Activated T-helper 1 cell treated with anti-CD3 and anti-CD28 coated beads, Interleukin-12 subunit alpha, Interleukin-12 subunit beta, Interleukin-2, Interleukin-4 antibody, amounts not matched to agents 30 ng/mL and 10 ng/mL and 1 ng/mL, durations not matched to agents 14 hours and 24 hours and 36 hours (primary cell): ENCODE results near the gene PRPF6. TPM values are rescaled to one million over a fixed set of nuclear protein-coding genes. Genes with fewer than 3 reads are reported as not detected.
A peak's percentile ranks its signal among the peaks of the same experiment; 100 is the strongest.
"Not testable (repeated sequence)": the region's sequence is repeated elsewhere in the genome, so short reads cannot be mapped to it uniquely, and the experiment has no call there.

Experiments
- DNase-seq: peaks from one replicate; pipeline ENCODE4 v3.0.0; 2021; ENCODE audit warnings: low spot score
- H3K27ac Mint-ChIP-seq: one replicate; pipeline ENCODE4 v1.8.0; 2021; ENCODE audit warnings: mild to moderate bottlenecking, mixed read lengths
- H3K27me3 Mint-ChIP-seq: one replicate; pipeline ENCODE4 v1.8.0; 2022; ENCODE audit warnings: mild to moderate bottlenecking, moderate library complexity, mixed read lengths; ENCODE audit not compliant: insufficient read depth
- H3K36me3 Mint-ChIP-seq: one replicate; pipeline ENCODE4 v1.8.0; 2021; ENCODE audit warnings: low read depth, mixed read lengths
- H3K4me1 Mint-ChIP-seq: one replicate; pipeline ENCODE4 v1.8.0; 2021; ENCODE audit warnings: low read depth, mixed read lengths
- H3K4me3 Mint-ChIP-seq: one replicate; pipeline ENCODE4 v1.8.0; 2021; ENCODE audit warnings: mild to moderate bottlenecking, moderate library complexity, mixed read lengths
- H3K9me3 Mint-ChIP-seq: one replicate; pipeline ENCODE4 v1.8.0; 2021; ENCODE audit warnings: mixed read lengths
- intact Hi-C: fragments of 100-400 bp; cut with micrococcal nuclease; formaldehyde crosslinking; loops from one replicate; pipeline ENCODE4 v1.15.1; 2024
- total RNA-seq: library from RNA; stranded (reverse); gene quantifications from 2 replicates; pipeline ENCODE4 v1.2.3, GENCODE V29; 2022

PRPF6 gene
- total RNA-seq, 1 donor from 2014 or later = 82.3 TPM

DNA sequence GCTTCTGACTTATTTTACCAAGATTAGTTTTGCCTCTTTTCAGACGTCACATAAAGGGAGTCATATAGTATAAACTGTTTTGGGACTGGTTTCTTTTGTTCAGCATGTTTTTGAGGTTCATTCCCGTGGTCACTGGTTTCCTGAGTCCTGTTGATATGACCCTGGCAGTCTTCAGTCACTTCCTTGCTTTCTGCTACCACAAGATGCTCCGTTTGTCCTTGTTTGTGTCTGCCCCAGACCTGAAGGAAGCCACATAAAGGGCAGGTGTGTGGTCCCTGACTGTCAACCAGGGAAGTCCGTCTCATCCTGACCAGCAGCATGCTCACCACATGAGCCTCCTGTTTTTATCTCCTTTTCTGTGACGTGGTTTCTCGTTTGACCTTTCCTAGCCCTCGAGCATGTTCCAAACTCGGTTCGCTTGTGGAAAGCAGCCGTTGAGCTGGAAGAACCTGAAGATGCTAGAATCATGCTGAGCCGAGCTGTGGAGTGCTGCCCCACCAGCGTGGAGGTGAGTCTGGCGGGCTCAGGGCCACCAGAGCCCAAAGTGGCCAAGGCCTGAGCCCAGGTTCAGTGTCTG is 29.0 kb downstream of the PRPF6 start:
- intact Hi-C loops = no loop called here
- Mint-ChIP-seq H3K4me3 (peak overlapping the region; percentile 1), H3K27ac (peak overlapping the region; percentile 50), H3K9me3 (peaks cover 13% of the 10 kb centered on the region), H3K36me3 (peaks cover 57% of the 10 kb centered on the region), H3K27me3 (no peaks in the 10 kb centered on the region), H3K4me1 (peaks cover 48% of the 10 kb centered on the region)
- no peak for DNase-seq

- intact Hi-C loops = no loop called here
- H3K27ac Mint-ChIP-seq = peak overlapping the region; percentile 76
- peaks cover 59% of the 10 kb centered on the region for H3K36me3 Mint-ChIP-seq
- DNase-seq = no peak
- H3K4me1 Mint-ChIP-seq = peaks cover 55% of the 10 kb centered on the region
- no peaks in the 10 kb centered on the region for H3K27me3 Mint-ChIP-seq
- H3K4me3 Mint-ChIP-seq = no peak overlapping the region
- peaks cover 13% of the 10 kb centered on the region for H3K9me3 Mint-ChIP-seq
These were observed 29.8 kb downstream of the PRPF6 start for GRCh38 chr20:64010711-64011237.

DNA sequence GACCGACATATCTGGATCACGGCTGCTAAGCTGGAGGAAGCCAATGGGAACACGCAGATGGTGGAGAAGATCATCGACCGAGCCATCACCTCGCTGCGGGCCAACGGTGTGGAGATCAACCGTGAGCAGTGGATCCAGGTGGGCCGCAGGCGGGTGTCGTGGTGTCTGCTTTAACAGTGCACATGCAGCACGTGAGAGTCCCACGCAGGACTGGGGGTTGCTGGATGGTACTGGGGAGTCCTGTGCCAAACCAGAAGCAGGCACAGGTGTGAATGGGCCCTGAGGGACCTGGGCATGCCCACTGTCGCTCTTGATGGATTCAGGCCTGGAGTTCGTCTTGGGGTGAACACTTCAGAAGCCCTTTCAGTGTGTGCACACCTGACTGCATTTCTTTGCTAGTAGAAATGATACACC is 30.4 kb downstream of the PRPF6 start:
- Mint-ChIP-seq H3K36me3 (peaks cover 58% of the 10 kb centered on the region), H3K4me3 (no peak overlapping the region), H3K27me3 (no peaks in the 10 kb centered on the region), H3K27ac (peak overlapping the region; percentile 76), H3K9me3 (peaks cover 13% of the 10 kb centered on the region), H3K4me1 (peaks cover 55% of the 10 kb centered on the region)
- no peak for DNase-seq
- intact Hi-C loops = no loop called here

- H3K27me3 Mint-ChIP-seq, intact Hi-C loops, DNase-seq: not testable (repeated sequence)
- Mint-ChIP-seq H3K4me1 (peaks cover 55% of the 10 kb centered on the region), H3K9me3 (peaks cover 13% of the 10 kb centered on the region), H3K4me3 (peak overlapping the region; percentile 33), H3K36me3 (peaks cover 58% of the 10 kb centered on the region), H3K27ac (peak overlapping the region; percentile 94)
These were observed 31.6 kb downstream of the PRPF6 start for GRCh38 chr20:64012385-64013154.

GRCh38 chr20:64015635-64016034 is 34.7 kb downstream of the PRPF6 start:
- no peak overlapping the region for H3K27ac Mint-ChIP-seq
- peaks cover 34% of the 10 kb centered on the region for H3K4me1 Mint-ChIP-seq
- H3K27me3 Mint-ChIP-seq = no peaks in the 10 kb centered on the region
- H3K36me3 Mint-ChIP-seq = peaks cover 50% of the 10 kb centered on the region
- H3K9me3 Mint-ChIP-seq = no peaks in the 10 kb centered on the region
- H3K4me3 Mint-ChIP-seq = no peak overlapping the region
- intact Hi-C loops = no loop called here
- DNase-seq = no peak

DNA sequence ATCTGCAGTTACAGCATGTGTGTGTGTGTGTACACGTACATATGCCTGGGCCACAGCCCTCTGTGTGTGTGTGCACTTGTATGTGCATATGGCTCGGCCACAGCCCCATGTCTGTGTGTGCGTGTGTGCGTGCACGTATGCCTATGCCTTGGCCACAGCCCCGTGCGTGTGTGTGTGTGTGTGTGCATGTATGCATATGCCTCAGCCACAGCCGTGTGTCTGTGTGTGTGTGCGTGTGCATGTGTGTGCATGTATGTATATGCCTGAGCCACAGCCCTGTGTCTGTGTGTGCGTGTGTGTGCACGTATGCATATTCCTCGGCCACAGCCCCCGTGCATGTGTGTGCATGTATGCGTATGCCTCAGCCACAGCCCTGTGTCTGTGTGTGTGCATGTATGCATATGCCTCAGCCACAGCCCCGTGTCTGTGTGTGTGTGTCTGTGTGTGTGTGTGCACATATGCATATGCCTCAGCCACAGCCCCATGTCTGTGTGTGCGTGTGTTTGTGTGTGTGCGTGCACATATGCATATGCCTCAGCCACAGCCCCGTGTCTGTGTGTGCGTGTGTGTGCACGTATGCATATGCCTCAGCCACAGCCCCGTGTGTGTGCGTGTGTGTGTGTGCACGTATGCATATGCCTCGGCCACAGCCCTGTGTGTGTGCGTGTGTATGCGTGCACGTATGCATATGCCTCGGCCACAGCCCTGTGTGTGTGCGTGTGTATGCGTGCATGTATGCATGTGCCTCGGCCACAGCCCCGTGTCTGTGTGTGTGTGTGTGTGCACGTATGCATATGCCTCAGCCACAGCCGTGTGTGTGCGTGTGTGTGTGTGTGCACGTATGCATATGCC is 40.4 kb downstream of the PRPF6 start:
- DNase-seq = no peak
- H3K4me3 Mint-ChIP-seq = no peak overlapping the region
- intact Hi-C loops = no loop called here
- no peaks in the 10 kb centered on the region for H3K4me1 Mint-ChIP-seq
- H3K27me3 Mint-ChIP-seq = no peaks in the 10 kb centered on the region
- H3K36me3 Mint-ChIP-seq = peaks cover 52% of the 10 kb centered on the region
- H3K9me3 Mint-ChIP-seq = no peaks in the 10 kb centered on the region
- no peak overlapping the region for H3K27ac Mint-ChIP-seq

DNA sequence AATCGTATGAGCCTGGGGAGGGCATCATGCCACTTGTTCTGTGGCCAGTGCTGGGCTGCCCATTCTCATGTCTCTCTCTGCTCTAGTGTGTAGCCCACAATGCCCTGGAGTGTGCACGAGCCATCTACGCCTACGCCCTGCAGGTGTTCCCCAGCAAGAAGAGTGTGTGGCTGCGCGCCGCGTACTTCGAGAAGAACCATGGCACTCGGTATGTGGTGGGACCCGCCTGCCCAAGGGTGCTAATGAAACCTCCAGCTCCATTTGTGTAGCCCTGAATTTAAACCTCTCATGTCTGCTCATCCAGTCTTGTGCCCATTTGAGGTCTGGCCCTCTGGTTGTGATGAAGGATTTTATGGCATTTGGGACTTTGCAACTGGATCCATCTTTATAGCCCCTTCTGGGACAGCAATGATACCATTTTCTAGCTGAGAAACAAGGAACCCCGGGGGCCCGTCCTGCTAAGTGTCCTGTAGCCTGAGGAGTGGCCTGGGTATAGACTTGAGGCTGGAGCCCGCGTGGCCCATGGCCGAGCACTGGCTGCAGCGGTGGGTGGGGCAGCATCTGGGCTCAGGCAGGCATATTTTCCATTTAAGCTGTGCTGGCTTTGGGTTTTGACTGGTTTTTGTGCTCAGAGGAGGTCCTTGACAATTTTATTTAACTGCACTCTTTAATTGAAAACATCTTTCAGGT is 41.9 kb downstream of the PRPF6 start:
- intact Hi-C loops = no loop called here
- Mint-ChIP-seq H3K4me3 (no peak overlapping the region), H3K27me3 (no peaks in the 10 kb centered on the region), H3K4me1 (no peaks in the 10 kb centered on the region), H3K27ac (no peak overlapping the region), H3K36me3 (peaks cover 49% of the 10 kb centered on the region), H3K9me3 (no peaks in the 10 kb centered on the region)
- no peak for DNase-seq

DNA sequence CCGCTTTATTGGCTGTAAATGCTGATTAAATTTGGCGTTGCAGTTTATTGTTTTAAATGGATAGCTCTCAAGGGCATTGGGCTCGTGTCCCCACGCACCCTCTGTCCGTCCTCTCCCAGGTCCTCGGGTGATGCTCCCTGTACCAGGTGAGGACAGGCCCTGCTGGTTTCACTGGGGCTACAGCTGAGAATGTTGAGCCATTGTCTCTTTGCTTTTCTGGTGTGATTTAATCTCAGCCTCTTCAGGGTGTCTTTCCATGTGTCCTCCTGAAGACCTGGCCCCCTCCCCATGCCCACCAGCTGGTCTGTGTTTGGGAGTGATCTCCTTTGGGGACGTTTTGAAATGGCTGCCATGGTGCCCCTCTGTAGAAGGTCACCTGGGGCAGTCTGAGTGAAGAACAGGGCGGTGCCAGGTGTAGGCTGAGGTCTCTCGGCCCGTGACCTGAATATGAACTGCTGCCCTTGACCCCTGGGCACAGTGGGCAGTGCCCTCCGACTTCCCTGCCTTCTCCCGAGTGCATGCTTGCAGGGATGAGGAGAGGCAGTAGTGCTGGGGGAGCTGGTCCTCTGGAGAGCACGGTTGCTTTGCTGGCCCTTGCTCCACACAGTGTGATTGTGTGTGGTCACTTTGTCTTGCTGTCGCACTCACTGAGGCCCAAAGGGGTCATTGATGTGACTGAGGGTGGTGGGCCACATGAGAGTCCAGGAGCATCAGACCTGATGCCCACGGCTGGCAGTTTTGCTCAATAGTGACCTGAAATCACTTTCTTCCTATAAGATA is 42.6 kb downstream of the PRPF6 start:
- Mint-ChIP-seq H3K9me3 (no peaks in the 10 kb centered on the region), H3K4me3 (no peak overlapping the region), H3K4me1 (no peaks in the 10 kb centered on the region), H3K27ac (peak overlapping the region; percentile 34), H3K27me3 (no peaks in the 10 kb centered on the region), H3K36me3 (peaks cover 44% of the 10 kb centered on the region)
- intact Hi-C loops = no loop called here
- DNase-seq = no peak

DNA sequence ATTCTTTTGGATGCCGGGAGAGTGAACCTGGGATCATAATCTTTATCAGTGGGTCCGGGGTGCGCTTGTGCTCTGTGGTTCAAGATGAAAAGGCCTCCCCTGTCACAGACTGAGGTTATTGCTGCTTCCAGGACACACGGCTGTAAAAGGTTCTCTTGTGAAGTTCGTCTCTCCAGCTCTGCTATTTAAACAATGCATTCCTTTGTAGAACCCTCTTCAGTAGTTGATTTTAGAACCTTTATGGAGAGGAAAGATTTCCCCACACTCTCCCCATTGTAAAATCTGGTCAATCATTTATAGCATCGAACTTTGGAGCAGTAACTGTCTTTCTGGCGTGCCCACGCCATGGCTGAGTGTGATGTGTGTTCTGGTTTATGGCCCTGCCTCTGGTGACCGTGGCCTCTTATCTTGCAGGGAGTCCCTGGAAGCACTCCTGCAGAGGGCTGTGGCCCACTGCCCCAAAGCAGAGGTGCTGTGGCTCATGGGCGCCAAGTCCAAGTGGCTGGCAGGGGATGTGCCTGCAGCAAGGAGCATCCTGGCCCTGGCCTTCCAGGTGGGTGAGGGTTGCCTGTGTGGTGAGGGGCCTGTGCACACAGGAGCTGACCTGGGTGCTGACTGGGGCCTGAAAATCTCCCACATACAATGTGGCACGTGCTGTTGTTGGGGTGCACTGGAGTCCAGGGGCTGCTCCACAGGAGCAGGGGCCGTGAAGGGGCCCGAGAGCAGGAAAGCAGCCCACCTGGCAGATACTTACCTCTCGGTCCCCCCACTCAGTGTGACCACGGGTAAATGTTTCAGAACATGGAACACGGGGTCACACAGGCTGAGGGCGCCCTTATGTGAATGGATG is 43.4 kb downstream of the PRPF6 start:
- DNase-seq = no peak
- Mint-ChIP-seq H3K27me3 (no peaks in the 10 kb centered on the region), H3K36me3 (peaks cover 43% of the 10 kb centered on the region), H3K9me3 (no peaks in the 10 kb centered on the region), H3K4me3 (no peak overlapping the region), H3K4me1 (no peaks in the 10 kb centered on the region), H3K27ac (peak overlapping the region; percentile 34)
- intact Hi-C loops = no loop called here

GRCh38 chr20:64025101-64025825 is 44.3 kb downstream of the PRPF6 start:
- Mint-ChIP-seq H3K36me3 (peaks cover 37% of the 10 kb centered on the region), H3K27me3 (no peaks in the 10 kb centered on the region), H3K4me3 (no peak overlapping the region), H3K9me3 (no peaks in the 10 kb centered on the region), H3K27ac (no peak overlapping the region), H3K4me1 (no peaks in the 10 kb centered on the region)
- intact Hi-C loops = no loop called here
- DNase-seq = no peak
